ENCODE measurements around the gene CETN2.

The CETN2 gene

GRCh38 chrX:152847281-152847680 lies 16.7 kb upstream of the CETN2 start:
- Histone ChIP-seq H3K27ac (ENCODE audit: low read depth, low read length) (no peak overlapping the region), H3K4me3 (ENCODE audit: insufficient read depth, low read length, poor library complexity, severe bottlenecking) (no peak overlapping the region), H2AFZ (ENCODE audit: low read depth, low read length, severe bottlenecking) (no peak overlapping the region), H4K20me1 (ENCODE audit: low read depth, low read length) (no peaks in the 10 kb centered on the region), H3K27me3 (ENCODE audit: low read length) (no peaks in the 10 kb centered on the region), H3F3A (ENCODE audit: insufficient read depth) (no peaks in the 10 kb centered on the region), H3K79me2 (ENCODE audit: insufficient read depth, low read length) (peaks cover 20% of the 10 kb centered on the region; the same call in 1 of the 2 replicates), H3K9me3 (ENCODE audit: insufficient read depth, low read length) (no peaks in the 10 kb centered on the region), H3K36me3 (ENCODE audit: low read length) (no peaks in the 10 kb centered on the region), H3K4me2 (ENCODE audit: low read depth, low read length, poor library complexity, severe bottlenecking) (no peak overlapping the region), H3K9ac (ENCODE audit: low read length) (no peak overlapping the region), H3K9me2 (replicated peaks; ENCODE audit: insufficient read depth, low read length) (no peaks in the 10 kb centered on the region)
- TF ChIP-seq EZH2phosphoT487 (conservative IDR thresholded peaks at IDR 0.05; ENCODE audit: low read length) (no peak), CTCF (IDR thresholded peaks at IDR 0.05; ENCODE audit: insufficient read depth, low read length, poor library complexity, severe bottlenecking) (no peak)

GRCh38 chrX:152845618-152846240 lies 15.2 kb upstream of the CETN2 start:
- Histone ChIP-seq H4K20me1 (ENCODE audit: low read depth, low read length) (no peaks in the 10 kb centered on the region), H3K9ac (ENCODE audit: low read length) (no peak overlapping the region), H3K79me2 (ENCODE audit: insufficient read depth, low read length) (peaks cover 26% of the 10 kb centered on the region; the same call in 1 of the 2 replicates), H3K9me2 (replicated peaks; ENCODE audit: insufficient read depth, low read length) (no peaks in the 10 kb centered on the region), H3K4me2 (ENCODE audit: low read depth, low read length, poor library complexity, severe bottlenecking) (no peak overlapping the region), H2AFZ (ENCODE audit: low read depth, low read length, severe bottlenecking) (no peak overlapping the region), H3K27me3 (ENCODE audit: low read length) (no peaks in the 10 kb centered on the region), H3K27ac (ENCODE audit: low read depth, low read length) (no peak overlapping the region), H3K36me3 (ENCODE audit: low read length) (no peaks in the 10 kb centered on the region), H3F3A (ENCODE audit: insufficient read depth) (no peaks in the 10 kb centered on the region), H3K4me3 (ENCODE audit: insufficient read depth, low read length, poor library complexity, severe bottlenecking) (no peak overlapping the region), H3K9me3 (ENCODE audit: insufficient read depth, low read length) (no peaks in the 10 kb centered on the region)
- TF ChIP-seq CTCF (IDR thresholded peaks at IDR 0.05; ENCODE audit: insufficient read depth, low read length, poor library complexity, severe bottlenecking) (no peak), EZH2phosphoT487 (conservative IDR thresholded peaks at IDR 0.05; ENCODE audit: low read length) (no peak)

GRCh38 chrX:152844256-152844655 lies 13.7 kb upstream of the CETN2 start:
- TF ChIP-seq EZH2phosphoT487 (conservative IDR thresholded peaks at IDR 0.05; ENCODE audit: low read length) = no peak
- no peak for TF ChIP-seq CTCF (IDR thresholded peaks at IDR 0.05; ENCODE audit: insufficient read depth, low read length, poor library complexity, severe bottlenecking)
- Histone ChIP-seq H4K20me1 (ENCODE audit: low read depth, low read length) (no peaks in the 10 kb centered on the region), H3K36me3 (ENCODE audit: low read length) (no peaks in the 10 kb centered on the region), H3K9me3 (ENCODE audit: insufficient read depth, low read length) (no peaks in the 10 kb centered on the region), H3K27ac (ENCODE audit: low read depth, low read length) (no peak overlapping the region), H3K4me3 (ENCODE audit: insufficient read depth, low read length, poor library complexity, severe bottlenecking) (no peak overlapping the region), H3K4me2 (ENCODE audit: low read depth, low read length, poor library complexity, severe bottlenecking) (no peak overlapping the region), H3K9ac (ENCODE audit: low read length) (no peak overlapping the region), H3K27me3 (ENCODE audit: low read length) (no peaks in the 10 kb centered on the region), H3K9me2 (replicated peaks; ENCODE audit: insufficient read depth, low read length) (no peaks in the 10 kb centered on the region), H3F3A (ENCODE audit: insufficient read depth) (no peaks in the 10 kb centered on the region), H3K79me2 (ENCODE audit: insufficient read depth, low read length) (peaks cover 26% of the 10 kb centered on the region; the same call in 1 of the 2 replicates), H2AFZ (ENCODE audit: low read depth, low read length, severe bottlenecking) (no peak overlapping the region)
